PC-9 (cell line): Measurements from ENCODE around the gene SVOP. TPM values are rescaled to one million over a fixed set of nuclear protein-coding genes. Genes with fewer than 3 reads are reported as not detected.
"Not testable (repeated sequence)": the region's sequence is repeated elsewhere in the genome, so short reads cannot be mapped to it uniquely, and the experiment has no call there.

Source experiments
- BruUV-seq: library from RNA; stranded (reverse); fragments of 400-500 nt; replicated peaks from 2 replicates; lab custom pipeline; 2021; lab: Mats Ljungman, UMichigan
- CTCF ChIA-PET: fragments of 300-600 bp; sonication (Branson Sonifier 250); formaldehyde crosslinking; loops from one replicate; lab custom pipeline; 2022; ENCODE audit warnings: antibody characterized with exemption; lab: Charles Lee
- POLR2A ChIA-PET: fragments of 300-600 bp; sonication (Branson Sonifier 250); formaldehyde crosslinking; loops from one replicate; lab custom pipeline; 2022; ENCODE audit warnings: antibody characterized with exemption; ENCODE audit not compliant: unreplicated experiment; lab: Charles Lee
- DNase-seq, 2 experiments: peaks; one replicate each; pipeline versions ENCODE4 v3.0.0 to v3.0.0-alpha.2; 2015 to 2022; ENCODE audit warnings: mixed read lengths in 1 of 2
- H2AFZ ChIP-seq: fragments of 200-600 bp; sonication (generic); 2 replicates; pipeline ENCODE4 v1.8.1; 2017; ENCODE audit warnings: antibody characterized with exemption
- H3F3A ChIP-seq: fragments of 200-600 bp; sonication (generic); 2 replicates; pipeline ENCODE4 v1.8.1; 2017; ENCODE audit warnings: antibody characterized with exemption, mild to moderate bottlenecking, low read depth; ENCODE audit not compliant: insufficient read depth
- H3K27ac ChIP-seq: fragments of 200-600 bp; sonication (generic); 2 replicates; pipeline ENCODE4 v1.6.1; 2016; ENCODE audit warnings: mixed run types
- H3K27me3 ChIP-seq: fragments of 200-600 bp; sonication (generic); 2 replicates; pipeline ENCODE4 v1.6.1; 2016; ENCODE audit warnings: low read depth, mixed run types; ENCODE audit not compliant: insufficient read depth
- H3K36me3 ChIP-seq: fragments of 200-600 bp; sonication (generic); 2 replicates; pipeline ENCODE4 v1.6.1; 2016; ENCODE audit warnings: low read depth, mixed run types
- H3K4me1 ChIP-seq: fragments of 200-600 bp; sonication (generic); replicated peaks from 2 replicates; pipeline ENCODE4 v1.6.1; 2016; ENCODE audit warnings: mixed run types; ENCODE audit not compliant: insufficient read depth
- H3K4me2 ChIP-seq: fragments of 200-600 bp; sonication (generic); 2 replicates; pipeline ENCODE4 v1.6.1; 2017; ENCODE audit warnings: mixed run types
- H3K4me3 ChIP-seq: fragments of 200-600 bp; sonication (generic); 2 replicates; pipeline ENCODE4 v1.6.1; 2016; ENCODE audit warnings: mixed run types
- H3K79me2 ChIP-seq: fragments of 200-600 bp; sonication (generic); 2 replicates; pipeline ENCODE4 v1.6.1; 2017; ENCODE audit warnings: low read depth, mixed run types
- H3K9me2 ChIP-seq: fragments of 200-600 bp; sonication (generic); 2 replicates; pipeline ENCODE4 v1.8.1; 2017; ENCODE audit warnings: mild to moderate bottlenecking; ENCODE audit not compliant: insufficient read depth
- H3K9me3 ChIP-seq: fragments of 200-600 bp; sonication (generic); 2 replicates; pipeline ENCODE4 v1.8.1; 2016; ENCODE audit warnings: low read depth; ENCODE audit not compliant: insufficient read depth
- H4K20me1 ChIP-seq: fragments of 200-600 bp; sonication (generic); 2 replicates; pipeline ENCODE4 v1.8.1; 2017; ENCODE audit not compliant: insufficient read depth
- CTCF ChIP-seq: fragments of 200-600 bp; sonication (generic); conservative IDR thresholded peaks from 2 replicates; pipeline ENCODE4 v1.6.1; 2017; ENCODE audit warnings: mixed run types, antibody characterized with exemption, mild to moderate bottlenecking, moderate library complexity
- EZH2 ChIP-seq: fragments of 200-600 bp; sonication (generic); IDR thresholded peaks from 2 replicates; pipeline ENCODE4 v1.8.0; 2017; ENCODE audit warnings: antibody characterized with exemption, low read depth
- intact Hi-C: fragments of 100-400 bp; cut with micrococcal nuclease; formaldehyde crosslinking; loops from one replicate; pipeline ENCODE4 v1.10.0; 2022; ENCODE audit not compliant: unreplicated experiment
- total RNA-seq: library from RNA; stranded (reverse); gene quantifications from 2 replicates; pipeline ENCODE4 v1.2.3, GENCODE V29; 2021

The SVOP gene
- total RNA-seq, 1 experiment from 2014 or later: not detected

- Histone ChIP-seq H3K79me2 (no peaks in the 10 kb centered on the region), H4K20me1 (no peaks in the 10 kb centered on the region), H3K27me3 (peaks cover 51% of the 10 kb centered on the region), H3K4me3 (no peak overlapping the region), H3K9me2 (no peaks in the 10 kb centered on the region), H3K36me3 (no peaks in the 10 kb centered on the region), H3K4me2 (no peak overlapping the region), H2AFZ (no peak overlapping the region), H3K9me3 (no peaks in the 10 kb centered on the region), H3K27ac (no peak overlapping the region), H3K4me1 (no peaks in the 10 kb centered on the region), H3F3A (no peaks in the 10 kb centered on the region)
- ChIA-PET CTCF (no interaction called here), POLR2A (no interaction called here)
- TF ChIP-seq CTCF: no peak
- TF ChIP-seq EZH2: no peak
- no peak for DNase-seq
- BruUV-seq: no TSS peak
- intact Hi-C loops: no loop called here
These were observed 16.9 kb downstream of the SVOP start for GRCh38 chr12:109004017-109004416.

GRCh38 chr12:108996320-108996719 is 24.5 kb downstream of the SVOP start:
- ChIA-PET CTCF (no interaction called here), POLR2A (no interaction called here)
- no TSS peak for BruUV-seq
- H3F3A ChIP-seq: no peaks in the 10 kb centered on the region
- peaks cover 34% of the 10 kb centered on the region; the same call in 1 of the 2 replicates for H3K27me3 ChIP-seq
- TF ChIP-seq EZH2 (no peak), CTCF (no peak)
- no peak overlapping the region for H3K4me3 ChIP-seq
- no peaks in the 10 kb centered on the region for H3K9me2 ChIP-seq
- intact Hi-C loops: no loop called here
- H4K20me1 ChIP-seq: no peaks in the 10 kb centered on the region; the same call in 1 of the 2 replicates
- H3K79me2 ChIP-seq: no peaks in the 10 kb centered on the region
- no peak for DNase-seq
- no peak overlapping the region for H3K4me2 ChIP-seq
- H2AFZ ChIP-seq: no peak overlapping the region
- no peak overlapping the region for H3K27ac ChIP-seq
- no peaks in the 10 kb centered on the region for H3K4me1 ChIP-seq
- H3K9me3 ChIP-seq: no peaks in the 10 kb centered on the region
- H3K36me3 ChIP-seq: no peaks in the 10 kb centered on the region

- ChIA-PET POLR2A (no interaction called here), CTCF (interaction anchor here (0.7 kb wide), 1 partner anchor 20 kb away, joined by 4 read pairs; no protein-coding TSS in a partner anchor)
- peaks cover 34% of the 10 kb centered on the region; the same call in 1 of the 2 replicates for H3K27me3 ChIP-seq
- no peaks in the 10 kb centered on the region for H3K4me1 ChIP-seq
- no peak overlapping the region for H3K4me3 ChIP-seq
- no peaks in the 10 kb centered on the region for H3K79me2 ChIP-seq
- H2AFZ ChIP-seq: no peak overlapping the region
- no TSS peak for BruUV-seq
- no peak for TF ChIP-seq EZH2
- no peak for TF ChIP-seq CTCF
- H3K4me2 ChIP-seq: no peak overlapping the region
- no peak for DNase-seq
- H3K9me2 ChIP-seq: no peaks in the 10 kb centered on the region
- no peaks in the 10 kb centered on the region for H3K9me3 ChIP-seq
- no peaks in the 10 kb centered on the region for H3F3A ChIP-seq
- no peaks in the 10 kb centered on the region; the same call in 1 of the 2 replicates for H4K20me1 ChIP-seq
- H3K27ac ChIP-seq: no peak overlapping the region
- no peaks in the 10 kb centered on the region for H3K36me3 ChIP-seq
- intact Hi-C loops: no loop called here
These were observed 25.4 kb downstream of the SVOP start for GRCh38 chr12:108995370-108995992.

GRCh38 chr12:108990103-108990502 is 30.8 kb downstream of the SVOP start:
- H3K4me1 ChIP-seq, CTCF ChIA-PET, H3K36me3 ChIP-seq, BruUV-seq, H3K4me3 ChIP-seq, H3K79me2 ChIP-seq, H3K4me2 ChIP-seq, H3K9me3 ChIP-seq, intact Hi-C loops, H3F3A ChIP-seq, H2AFZ ChIP-seq, H4K20me1 ChIP-seq, H3K27ac ChIP-seq, POLR2A ChIA-PET, H3K9me2 ChIP-seq, DNase-seq: not testable (repeated sequence)
- H3K27me3 ChIP-seq: peaks cover 30% of the 10 kb centered on the region; the same call in 1 of the 2 replicates
